ENCODE data around the gene NLGN4X.

- no peak for TF ChIP-seq CTCF (IDR thresholded peaks at IDR 0.05; ENCODE audit: insufficient read depth, low read depth, low read length)
- TF ChIP-seq EZH2 (IDR thresholded peaks at IDR 0.05; ENCODE audit: insufficient read depth, low read length): no peak
Measured at GRCh38 chrX:6029014-6029413, 199.7 kb downstream of the NLGN4X start.

Measured in astrocyte (in vitro differentiated cells and primary cell).